Stimulated activated CD4-positive, alpha-beta T cell treated with anti-CD3 and anti-CD28 coated beads, TNF-alpha, amount 100 ng/mL, for 1 hour (primary cell): ENCODE measurements around the gene PTPRG.
"Not testable (repeated sequence)": the region's sequence is repeated elsewhere in the genome, so short reads cannot be mapped to it uniquely, and the experiment has no call there.

Experiments used
- DNase-seq, 3 donors: peaks; one replicate each; pipeline ENCODE4 v3.0.0-alpha.2; 2020; ENCODE audit warnings: low read depth in 3 of 3, low spot score in 1 of 3

PTPRG gene

GRCh38 chr3:61561374-61562041 lies at the start of gene PTPRG:
Gene PTPRG, plus strand, starts transcription at chr3:61561571. Its CDS starts 717 bp downstream, at chr3:61562288.
- no peak for DNase-seq

- DNase-seq, result no peak
Observed at GRCh38 chr3:61518590-61518989, 42.8 kb upstream of the PTPRG start.

GRCh38 chr3:61520966-61521628 lies 40.3 kb upstream of the PTPRG start:
- no peak for DNase-seq

- DNase-seq, result no peak
Observed at GRCh38 chr3:61522060-61522459, 39.3 kb upstream of the PTPRG start.

- no peak for DNase-seq
Observed at GRCh38 chr3:61522626-61523025, 38.7 kb upstream of the PTPRG start.

- no peak for DNase-seq
Observed at GRCh38 chr3:61524933-61525332, 36.4 kb upstream of the PTPRG start.

- no peak for DNase-seq
Observed at GRCh38 chr3:61526308-61526707, 35.1 kb upstream of the PTPRG start.

- no peak for DNase-seq
Observed at GRCh38 chr3:61527011-61527410, 34.4 kb upstream of the PTPRG start.

- no peak for DNase-seq
Observed at GRCh38 chr3:61530355-61530754, 31.0 kb upstream of the PTPRG start.

- no peak for DNase-seq
Observed at GRCh38 chr3:61531528-61531927, 29.8 kb upstream of the PTPRG start.

GRCh38 chr3:61532739-61533500 lies 28.5 kb upstream of the PTPRG start:
- DNase-seq, result no peak

GRCh38 chr3:61535826-61536225 lies 25.5 kb upstream of the PTPRG start:
- DNase-seq, result no peak

- DNase-seq, result no peak
Observed at GRCh38 chr3:61537366-61537765, 24.0 kb upstream of the PTPRG start.

GRCh38 chr3:61538486-61538885 lies 22.9 kb upstream of the PTPRG start:
- DNase-seq, result no peak

- DNase-seq, result no peak
Observed at GRCh38 chr3:61541694-61542093, 19.7 kb upstream of the PTPRG start.

GRCh38 chr3:61545716-61546115 lies 15.7 kb upstream of the PTPRG start:
- DNase-seq, result no peak

- DNase-seq, result no peak
Observed at GRCh38 chr3:61547625-61548024, 13.7 kb upstream of the PTPRG start.

GRCh38 chr3:61552704-61553103 lies 8.7 kb upstream of the PTPRG start:
- not testable (repeated sequence) for DNase-seq

GRCh38 chr3:61559136-61559731 lies 2.1 kb upstream of the PTPRG start:
- no peak for DNase-seq

- no peak for DNase-seq
Observed at GRCh38 chr3:61560517-61561373, 626 bp upstream of the PTPRG start.
